Measurements from ENCODE around the gene SSB.
"Not testable (repeated sequence)": the region's sequence is repeated elsewhere in the genome, so short reads cannot be mapped to it uniquely, and the experiment has no call there.

The SSB gene

GRCh38 chr2:169828141-169828811, 29.6 kb downstream of the SSB start:
- no CpG with 5 or more reads among the region's 13 CpGs for WGBS (ENCODE audit: insufficient coverage, insufficient read length)
- DNase-seq (ENCODE audit: low read depth, low spot score) = no peak
- Histone ChIP-seq H3K36me3 (ENCODE audit: control insufficient read depth, insufficient read depth, low read length) (no peaks in the 10 kb centered on the region), H3K9me3 (ENCODE audit: control insufficient read depth, insufficient read depth, low read length) (no peaks in the 10 kb centered on the region), H3K4me3 (ENCODE audit: low read length) (peak overlapping the region; percentile 81; the same call in 1 of the 2 replicates), H3K27ac (ENCODE audit: low read length) (no peak overlapping the region), H3K27me3 (ENCODE audit: control insufficient read depth, insufficient read depth, low read length) (no peaks in the 10 kb centered on the region), H3K4me1 (ENCODE audit: control insufficient read depth, insufficient read depth, low read length) (no peaks in the 10 kb centered on the region)

GRCh38 chr2:169834401-169834800, 35.7 kb downstream of the SSB start:
- no peaks in the 10 kb centered on the region for H3K9me3 ChIP-seq (ENCODE audit: control insufficient read depth, insufficient read depth, low read length)
- no peak overlapping the region for H3K27ac ChIP-seq (ENCODE audit: low read length)
- H3K36me3 ChIP-seq (ENCODE audit: control insufficient read depth, insufficient read depth, low read length) = no peaks in the 10 kb centered on the region
- H3K4me3 ChIP-seq (ENCODE audit: low read length) = no peak overlapping the region
- WGBS (ENCODE audit: insufficient coverage, insufficient read length) = no CpG with 5 or more reads among the region's 1 CpG
- no peaks in the 10 kb centered on the region for H3K27me3 ChIP-seq (ENCODE audit: control insufficient read depth, insufficient read depth, low read length)
- no peak for DNase-seq (ENCODE audit: low read depth, low spot score)
- H3K4me1 ChIP-seq (ENCODE audit: control insufficient read depth, insufficient read depth, low read length) = no peaks in the 10 kb centered on the region

GRCh38 chr2:169838743-169839489, 40.2 kb downstream of the SSB start:
- DNase-seq (ENCODE audit: low read depth, low spot score) = no peak
- no peaks in the 10 kb centered on the region for H3K9me3 ChIP-seq (ENCODE audit: control insufficient read depth, insufficient read depth, low read length)
- no peaks in the 10 kb centered on the region for H3K4me1 ChIP-seq (ENCODE audit: control insufficient read depth, insufficient read depth, low read length)
- WGBS (ENCODE audit: insufficient coverage, insufficient read length) = no CpG with 5 or more reads among the region's 2 CpGs
- no peak overlapping the region for H3K4me3 ChIP-seq (ENCODE audit: low read length)
- H3K36me3 ChIP-seq (ENCODE audit: control insufficient read depth, insufficient read depth, low read length) = 0 out of 2 replicates have a peak, but pooled peaks cover 2% of the 10 kb centered on the region
- H3K27ac ChIP-seq (ENCODE audit: low read length) = no peak overlapping the region
- H3K27me3 ChIP-seq (ENCODE audit: control insufficient read depth, insufficient read depth, low read length) = no peaks in the 10 kb centered on the region

- WGBS (ENCODE audit: insufficient coverage, insufficient read length) = no CpG with 5 or more reads among the region's 10 CpGs
- H3K4me1 ChIP-seq (ENCODE audit: control insufficient read depth, insufficient read depth, low read length) = no peaks in the 10 kb centered on the region
- no peaks in the 10 kb centered on the region for H3K9me3 ChIP-seq (ENCODE audit: control insufficient read depth, insufficient read depth, low read length)
- no peak overlapping the region for H3K4me3 ChIP-seq (ENCODE audit: low read length)
- no peak for DNase-seq (ENCODE audit: low read depth, low spot score)
- no peak overlapping the region for H3K27ac ChIP-seq (ENCODE audit: low read length)
- H3K27me3 ChIP-seq (ENCODE audit: control insufficient read depth, insufficient read depth, low read length) = no peaks in the 10 kb centered on the region
- 0 out of 2 replicates have a peak, but pooled peaks cover 2% of the 10 kb centered on the region for H3K36me3 ChIP-seq (ENCODE audit: control insufficient read depth, insufficient read depth, low read length)
Measured at GRCh38 chr2:169839954-169840746, 41.5 kb downstream of the SSB start.

GRCh38 chr2:169840747-169841142, 42.1 kb downstream of the SSB start:
- no peak overlapping the region for H3K4me3 ChIP-seq (ENCODE audit: low read length)
- DNase-seq (ENCODE audit: low read depth, low spot score) = no peak
- no peaks in the 10 kb centered on the region for H3K27me3 ChIP-seq (ENCODE audit: control insufficient read depth, insufficient read depth, low read length)
- 0 out of 2 replicates have a peak, but pooled peaks cover 2% of the 10 kb centered on the region for H3K36me3 ChIP-seq (ENCODE audit: control insufficient read depth, insufficient read depth, low read length)
- H3K4me1 ChIP-seq (ENCODE audit: control insufficient read depth, insufficient read depth, low read length) = no peaks in the 10 kb centered on the region
- WGBS (ENCODE audit: insufficient coverage, insufficient read length) = no CpG with 5 or more reads among the region's 2 CpGs
- no peaks in the 10 kb centered on the region for H3K9me3 ChIP-seq (ENCODE audit: control insufficient read depth, insufficient read depth, low read length)
- no peak overlapping the region for H3K27ac ChIP-seq (ENCODE audit: low read length)

- H3K4me3 ChIP-seq (ENCODE audit: low read length); DNase-seq (ENCODE audit: low read depth, low spot score); H3K36me3 ChIP-seq (ENCODE audit: control insufficient read depth, insufficient read depth, low read length); H3K9me3 ChIP-seq (ENCODE audit: control insufficient read depth, insufficient read depth, low read length); H3K27ac ChIP-seq (ENCODE audit: low read length); H3K4me1 ChIP-seq (ENCODE audit: control insufficient read depth, insufficient read depth, low read length); H3K27me3 ChIP-seq (ENCODE audit: control insufficient read depth, insufficient read depth, low read length): not testable (repeated sequence)
- WGBS (ENCODE audit: insufficient coverage, insufficient read length) = no CpG with 5 or more reads among the region's 24 CpGs
Measured at GRCh38 chr2:169841625-169842024, 43.0 kb downstream of the SSB start.

GRCh38 chr2:169845016-169845415, 46.3 kb downstream of the SSB start:
- H3K4me3 ChIP-seq (ENCODE audit: low read length) = no peak overlapping the region
- no peak for DNase-seq (ENCODE audit: low read depth, low spot score)
- no CpG with 5 or more reads among the region's 2 CpGs for WGBS (ENCODE audit: insufficient coverage, insufficient read length)
- no peaks in the 10 kb centered on the region for H3K27me3 ChIP-seq (ENCODE audit: control insufficient read depth, insufficient read depth, low read length)
- H3K36me3 ChIP-seq (ENCODE audit: control insufficient read depth, insufficient read depth, low read length) = 0 out of 2 replicates have a peak, but pooled peaks cover 2% of the 10 kb centered on the region
- no peaks in the 10 kb centered on the region for H3K4me1 ChIP-seq (ENCODE audit: control insufficient read depth, insufficient read depth, low read length)
- H3K9me3 ChIP-seq (ENCODE audit: control insufficient read depth, insufficient read depth, low read length) = no peaks in the 10 kb centered on the region
- H3K27ac ChIP-seq (ENCODE audit: low read length) = no peak overlapping the region

GRCh38 chr2:169848959-169849693, 50.5 kb downstream of the SSB start:
- H3K4me3 ChIP-seq (ENCODE audit: low read length); H3K27ac ChIP-seq (ENCODE audit: low read length); DNase-seq (ENCODE audit: low read depth, low spot score); H3K36me3 ChIP-seq (ENCODE audit: control insufficient read depth, insufficient read depth, low read length); H3K4me1 ChIP-seq (ENCODE audit: control insufficient read depth, insufficient read depth, low read length); H3K9me3 ChIP-seq (ENCODE audit: control insufficient read depth, insufficient read depth, low read length); H3K27me3 ChIP-seq (ENCODE audit: control insufficient read depth, insufficient read depth, low read length): not testable (repeated sequence)
- WGBS (ENCODE audit: insufficient coverage, insufficient read length) = no CpG with 5 or more reads among the region's 8 CpGs

GRCh38 chr2:169849710-169850109, 51.0 kb downstream of the SSB start:
- Histone ChIP-seq H3K27me3 (ENCODE audit: control insufficient read depth, insufficient read depth, low read length) (no peaks in the 10 kb centered on the region), H3K4me1 (ENCODE audit: control insufficient read depth, insufficient read depth, low read length) (no peaks in the 10 kb centered on the region), H3K27ac (ENCODE audit: low read length) (no peak overlapping the region), H3K4me3 (ENCODE audit: low read length) (no peak overlapping the region), H3K36me3 (ENCODE audit: control insufficient read depth, insufficient read depth, low read length) (no peaks in the 10 kb centered on the region), H3K9me3 (ENCODE audit: control insufficient read depth, insufficient read depth, low read length) (no peaks in the 10 kb centered on the region)
- no peak for DNase-seq (ENCODE audit: low read depth, low spot score)
- WGBS (ENCODE audit: insufficient coverage, insufficient read length) = no CpG with 5 or more reads among the region's 1 CpG

All from iPS DF 6.9 (cell line).